GM10847 (cell line): ENCODE data around the gene TLK1.

Source experiments
- POLR2A ChIP-seq: IDR thresholded peaks from 2 replicates; pipeline ENCODE4 v1.6.1; 2011; ENCODE audit not compliant: insufficient read length; ENCODE audit errors: extremely low read depth

Gene TLK1

GRCh38 chr2:171132086-171132485 lies 28.6 kb downstream of the TLK1 start:
- TF ChIP-seq POLR2A = no peak

- no peak for TF ChIP-seq POLR2A
Observed at GRCh38 chr2:171128461-171128860, 32.2 kb downstream of the TLK1 start.

GRCh38 chr2:171124541-171124940 lies 36.2 kb downstream of the TLK1 start:
- TF ChIP-seq POLR2A = no peak

GRCh38 chr2:171109571-171109970 lies 51.1 kb downstream of the TLK1 start:
- TF ChIP-seq POLR2A = no peak

GRCh38 chr2:171109020-171109419 lies 51.7 kb downstream of the TLK1 start:
- TF ChIP-seq POLR2A = no peak

- no peak for TF ChIP-seq POLR2A
Observed at GRCh38 chr2:171107803-171108202, 52.9 kb downstream of the TLK1 start.

GRCh38 chr2:171104379-171104778 lies 56.3 kb downstream of the TLK1 start:
- no peak for TF ChIP-seq POLR2A

GRCh38 chr2:171102802-171103201 lies 57.9 kb downstream of the TLK1 start:
- no peak for TF ChIP-seq POLR2A

GRCh38 chr2:171100370-171100769 lies 60.3 kb downstream of the TLK1 start:
- TF ChIP-seq POLR2A = no peak

GRCh38 chr2:171098607-171099006 lies 62.1 kb downstream of the TLK1 start:
- TF ChIP-seq POLR2A = no peak

GRCh38 chr2:171095014-171095582 lies 65.6 kb downstream of the TLK1 start:
- no peak for TF ChIP-seq POLR2A

GRCh38 chr2:171089489-171089888 lies 71.2 kb downstream of the TLK1 start:
- TF ChIP-seq POLR2A = no peak

- TF ChIP-seq POLR2A = no peak
Observed at GRCh38 chr2:171088057-171088834, 72.4 kb downstream of the TLK1 start.

GRCh38 chr2:171087547-171087946 lies 73.1 kb downstream of the TLK1 start:
- TF ChIP-seq POLR2A = no peak

GRCh38 chr2:171086352-171087290 lies 74.1 kb downstream of the TLK1 start:
- TF ChIP-seq POLR2A = no peak

GRCh38 chr2:171084128-171084527 lies 76.6 kb downstream of the TLK1 start:
- no peak for TF ChIP-seq POLR2A
